ENCODE measurements around the gene NAALADL2.

DNA sequence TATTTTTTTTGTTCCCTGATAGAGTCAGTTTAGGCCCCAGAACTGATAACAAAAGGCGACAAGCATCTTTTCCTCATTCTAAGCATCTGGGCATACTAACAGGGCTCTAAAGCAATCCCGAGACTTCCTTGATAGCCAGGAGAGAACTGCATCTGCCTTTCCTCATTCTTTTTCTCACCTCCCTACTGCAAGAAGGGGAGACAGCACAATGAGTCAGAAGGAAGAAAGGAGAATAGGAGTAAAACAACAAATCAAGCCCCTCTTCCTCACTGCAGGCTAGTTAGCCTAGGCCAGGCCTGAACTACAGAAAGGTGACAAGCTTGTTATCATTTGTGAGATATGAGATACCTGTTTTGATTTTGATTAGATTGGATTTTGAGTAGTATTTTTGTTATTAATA is 97.9 kb downstream of the NAALADL2 start:
- TF ChIP-seq CTCF (IDR thresholded peaks at IDR 0.05; ENCODE audit: low read length) = no peak
- no peak for TF ChIP-seq EZH2 (IDR thresholded peaks at IDR 0.05; ENCODE audit: borderline replicate concordance, low read length)

Measured in OCI-LY1 (cell line).